Gastrocnemius medialis (tissue), 4 donors: Measurements from ENCODE around the gene PAQR5.
"Not testable (repeated sequence)": the region's sequence is repeated elsewhere in the genome, so short reads cannot be mapped to it uniquely, and the experiment has no call there.

Experiments used
- CTCF ChIP-seq, 5 experiments: fragments of 450-650 bp in 3 of 5; fragments of 200-600 bp in 2 of 5; sonication (generic) in 2 of 5; IDR thresholded peaks in 4 of 5; conservative IDR thresholded peaks in 1 of 5; 1 replicate in 4 of 5; 2 replicates in 1 of 5; pipeline ENCODE4 v1.5.1; 2016 to 2019; ENCODE audit warnings: antibody characterized with exemption in 5 of 5, mild to moderate bottlenecking in 3 of 5, moderate library complexity in 3 of 5
- POLR2A ChIP-seq, 2 donors: fragments of 450-650 bp; IDR thresholded peaks; one replicate each; pipeline ENCODE4 v1.6.1; 2017; ENCODE audit warnings: antibody characterized with exemption in 2 of 2, mild to moderate bottlenecking in 2 of 2, moderate library complexity in 2 of 2

GRCh38 chr15:69301101-69301500 lies 2.4 kb downstream of the PAQR5 start:
- TF ChIP-seq CTCF (IDR thresholded peaks at IDR 0.05 in 4 of 5, conservative IDR thresholded peaks at IDR 0.05 in 1 of 5); POLR2A (IDR thresholded peaks at IDR 0.05): not testable (repeated sequence)
